Prostate gland (tissue), 2 donors: ENCODE measurements around the gene FAXC.

Source experiments
- POLR2A ChIP-seq: fragments of 450-650 bp; IDR thresholded peaks from one replicate; pipeline ENCODE4 v1.6.1; 2016; ENCODE audit warnings: antibody characterized with exemption, mild to moderate bottlenecking
- TF ChIP-seq, protein P1 (sequence below), 4 experiments: fragments of 200-600 bp in 2 of 4; fragments of 450-650 bp in 2 of 4; sonication (generic) in 2 of 4; IDR thresholded peaks; 1 replicate in 3 of 4; 2 replicates in 1 of 4; pipeline ENCODE4 v1.5.1; 2016 to 2019; ENCODE audit warnings: antibody characterized with exemption in 4 of 4, mild to moderate bottlenecking in 2 of 4, moderate library complexity in 2 of 4

DNA sequence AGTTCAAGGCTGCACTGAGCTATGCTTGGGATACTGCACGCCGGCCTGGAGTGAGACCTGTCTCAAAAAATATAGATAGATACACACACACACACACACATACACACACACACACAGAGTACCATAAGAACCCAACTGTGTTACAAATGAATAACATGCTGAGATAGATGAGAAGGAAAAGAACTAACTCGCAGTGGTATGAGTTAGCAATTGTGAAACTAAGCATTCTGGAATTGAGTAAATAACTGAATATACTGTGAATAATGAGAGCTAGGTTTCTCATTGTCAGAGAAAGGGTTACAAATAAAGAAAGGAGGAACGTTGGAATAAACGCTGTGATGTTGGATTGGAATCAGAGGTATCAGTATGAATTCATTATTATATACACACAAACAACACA, 14.6 kb upstream of the FAXC start:
- TF ChIP-seq, protein P1, sequence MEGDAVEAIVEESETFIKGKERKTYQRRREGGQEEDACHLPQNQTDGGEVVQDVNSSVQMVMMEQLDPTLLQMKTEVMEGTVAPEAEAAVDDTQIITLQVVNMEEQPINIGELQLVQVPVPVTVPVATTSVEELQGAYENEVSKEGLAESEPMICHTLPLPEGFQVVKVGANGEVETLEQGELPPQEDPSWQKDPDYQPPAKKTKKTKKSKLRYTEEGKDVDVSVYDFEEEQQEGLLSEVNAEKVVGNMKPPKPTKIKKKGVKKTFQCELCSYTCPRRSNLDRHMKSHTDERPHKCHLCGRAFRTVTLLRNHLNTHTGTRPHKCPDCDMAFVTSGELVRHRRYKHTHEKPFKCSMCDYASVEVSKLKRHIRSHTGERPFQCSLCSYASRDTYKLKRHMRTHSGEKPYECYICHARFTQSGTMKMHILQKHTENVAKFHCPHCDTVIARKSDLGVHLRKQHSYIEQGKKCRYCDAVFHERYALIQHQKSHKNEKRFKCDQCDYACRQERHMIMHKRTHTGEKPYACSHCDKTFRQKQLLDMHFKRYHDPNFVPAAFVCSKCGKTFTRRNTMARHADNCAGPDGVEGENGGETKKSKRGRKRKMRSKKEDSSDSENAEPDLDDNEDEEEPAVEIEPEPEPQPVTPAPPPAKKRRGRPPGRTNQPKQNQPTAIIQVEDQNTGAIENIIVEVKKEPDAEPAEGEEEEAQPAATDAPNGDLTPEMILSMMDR (IDR thresholded peaks at IDR 0.05) = no peak
- TF ChIP-seq POLR2A = no peak
